ENCODE measurements around the gene SLC25A47.
"Not testable (repeated sequence)": the region's sequence is repeated elsewhere in the genome, so short reads cannot be mapped to it uniquely, and the experiment has no call there.

SLC25A47 gene

GRCh38 chr14:100340423-100340813 lies 17.3 kb downstream of the SLC25A47 start:
- Histone ChIP-seq H3K27ac (ENCODE audit: low read depth, low read length) (no peak overlapping the region), H3K4me1 (ENCODE audit: control insufficient read depth, insufficient read depth, low read length) (no peaks in the 10 kb centered on the region), H3K9ac (ENCODE audit: low read depth, low read length) (no peak overlapping the region), H3K4me3 (ENCODE audit: low read depth, low read length) (no peak overlapping the region), H3K36me3 (ENCODE audit: control insufficient read depth, insufficient read depth, low read length) (peaks cover 63% of the 10 kb centered on the region), H3K27me3 (ENCODE audit: control insufficient read depth, insufficient read depth, low read length) (no peaks in the 10 kb centered on the region), H3K9me3 (ENCODE audit: control insufficient read depth, insufficient read depth, low read length) (no peaks in the 10 kb centered on the region)

GRCh38 chr14:100341301-100342031 lies 18.3 kb downstream of the SLC25A47 start:
- no peaks in the 10 kb centered on the region for H3K4me1 ChIP-seq (ENCODE audit: control insufficient read depth, insufficient read depth, low read length)
- H3K36me3 ChIP-seq (ENCODE audit: control insufficient read depth, insufficient read depth, low read length): peaks cover 64% of the 10 kb centered on the region
- H3K27me3 ChIP-seq (ENCODE audit: control insufficient read depth, insufficient read depth, low read length): no peaks in the 10 kb centered on the region
- H3K27ac ChIP-seq (ENCODE audit: low read depth, low read length): peak overlapping the region; percentile 79
- H3K4me3 ChIP-seq (ENCODE audit: low read depth, low read length): no peak overlapping the region
- no peak overlapping the region for H3K9ac ChIP-seq (ENCODE audit: low read depth, low read length)
- H3K9me3 ChIP-seq (ENCODE audit: control insufficient read depth, insufficient read depth, low read length): no peaks in the 10 kb centered on the region; the same call in 1 of the 2 replicates

GRCh38 chr14:100342195-100342594 lies 19.1 kb downstream of the SLC25A47 start:
- Histone ChIP-seq H3K27me3 (ENCODE audit: control insufficient read depth, insufficient read depth, low read length) (no peaks in the 10 kb centered on the region), H3K9me3 (ENCODE audit: control insufficient read depth, insufficient read depth, low read length) (no peaks in the 10 kb centered on the region; the same call in 1 of the 2 replicates), H3K36me3 (ENCODE audit: control insufficient read depth, insufficient read depth, low read length) (peaks cover 64% of the 10 kb centered on the region), H3K9ac (ENCODE audit: low read depth, low read length) (no peak overlapping the region), H3K4me3 (ENCODE audit: low read depth, low read length) (no peak overlapping the region), H3K27ac (ENCODE audit: low read depth, low read length) (no peak overlapping the region), H3K4me1 (ENCODE audit: control insufficient read depth, insufficient read depth, low read length) (no peaks in the 10 kb centered on the region)

- H3K36me3 ChIP-seq (ENCODE audit: control insufficient read depth, insufficient read depth, low read length): peaks cover 62% of the 10 kb centered on the region
- not testable (repeated sequence) for H3K9me3 ChIP-seq (ENCODE audit: control insufficient read depth, insufficient read depth, low read length); H3K27me3 ChIP-seq (ENCODE audit: control insufficient read depth, insufficient read depth, low read length); H3K9ac ChIP-seq (ENCODE audit: low read depth, low read length); H3K27ac ChIP-seq (ENCODE audit: low read depth, low read length); H3K4me1 ChIP-seq (ENCODE audit: control insufficient read depth, insufficient read depth, low read length); H3K4me3 ChIP-seq (ENCODE audit: low read depth, low read length)
These were observed 19.7 kb downstream of the SLC25A47 start for GRCh38 chr14:100342826-100343225.

- H3K9ac ChIP-seq (ENCODE audit: low read depth, low read length); H3K9me3 ChIP-seq (ENCODE audit: control insufficient read depth, insufficient read depth, low read length); H3K27ac ChIP-seq (ENCODE audit: low read depth, low read length); H3K4me1 ChIP-seq (ENCODE audit: control insufficient read depth, insufficient read depth, low read length); H3K27me3 ChIP-seq (ENCODE audit: control insufficient read depth, insufficient read depth, low read length); H3K4me3 ChIP-seq (ENCODE audit: low read depth, low read length): not testable (repeated sequence)
- peaks cover 73% of the 10 kb centered on the region for H3K36me3 ChIP-seq (ENCODE audit: control insufficient read depth, insufficient read depth, low read length)
These were observed 21.5 kb downstream of the SLC25A47 start for GRCh38 chr14:100344657-100345056.

- peaks cover 71% of the 10 kb centered on the region for H3K36me3 ChIP-seq (ENCODE audit: control insufficient read depth, insufficient read depth, low read length)
- H3K27me3 ChIP-seq (ENCODE audit: control insufficient read depth, insufficient read depth, low read length): no peaks in the 10 kb centered on the region
These were observed 22.6 kb downstream of the SLC25A47 start for GRCh38 chr14:100345711-100346110.

GRCh38 chr14:100346306-100347091 lies 23.4 kb downstream of the SLC25A47 start:
- no peaks in the 10 kb centered on the region for H3K27me3 ChIP-seq (ENCODE audit: control insufficient read depth, insufficient read depth, low read length)
- H3K4me1 ChIP-seq (ENCODE audit: control insufficient read depth, insufficient read depth, low read length): no peaks in the 10 kb centered on the region
- H3K4me3 ChIP-seq (ENCODE audit: low read depth, low read length): no peak overlapping the region
- H3K9me3 ChIP-seq (ENCODE audit: control insufficient read depth, insufficient read depth, low read length): no peaks in the 10 kb centered on the region; the same call in 1 of the 2 replicates
- H3K9ac ChIP-seq (ENCODE audit: low read depth, low read length): no peak overlapping the region
- H3K36me3 ChIP-seq (ENCODE audit: control insufficient read depth, insufficient read depth, low read length): peaks cover 72% of the 10 kb centered on the region
- H3K27ac ChIP-seq (ENCODE audit: low read depth, low read length): no peak overlapping the region

More at GRCh38 chr14:100345711-100346110, 22.6 kb downstream of the SLC25A47 start:
- no peak overlapping the region for H3K4me3 ChIP-seq (ENCODE audit: low read depth, low read length)
- no peak overlapping the region for H3K27ac ChIP-seq (ENCODE audit: low read depth, low read length)
- no peak overlapping the region for H3K9ac ChIP-seq (ENCODE audit: low read depth, low read length)
- H3K9me3 ChIP-seq (ENCODE audit: control insufficient read depth, insufficient read depth, low read length): no peaks in the 10 kb centered on the region; the same call in 1 of the 2 replicates
- no peaks in the 10 kb centered on the region for H3K4me1 ChIP-seq (ENCODE audit: control insufficient read depth, insufficient read depth, low read length)

GRCh38 chr14:100348253-100348729 lies 25.2 kb downstream of the SLC25A47 start:
- Histone ChIP-seq H3K4me3 (ENCODE audit: low read depth, low read length) (no peak overlapping the region), H3K27ac (ENCODE audit: low read depth, low read length) (no peak overlapping the region), H3K36me3 (ENCODE audit: control insufficient read depth, insufficient read depth, low read length) (peaks cover 67% of the 10 kb centered on the region), H3K27me3 (ENCODE audit: control insufficient read depth, insufficient read depth, low read length) (no peaks in the 10 kb centered on the region), H3K9me3 (ENCODE audit: control insufficient read depth, insufficient read depth, low read length) (no peaks in the 10 kb centered on the region; the same call in 1 of the 2 replicates), H3K4me1 (ENCODE audit: control insufficient read depth, insufficient read depth, low read length) (no peaks in the 10 kb centered on the region), H3K9ac (ENCODE audit: low read depth, low read length) (no peak overlapping the region)

- Histone ChIP-seq H3K9me3 (ENCODE audit: control insufficient read depth, insufficient read depth, low read length) (no peaks in the 10 kb centered on the region; the same call in 1 of the 2 replicates), H3K9ac (ENCODE audit: low read depth, low read length) (no peak overlapping the region), H3K27me3 (ENCODE audit: control insufficient read depth, insufficient read depth, low read length) (no peaks in the 10 kb centered on the region)
These were observed 25.9 kb downstream of the SLC25A47 start for GRCh38 chr14:100348784-100349685.

GRCh38 chr14:100350276-100350926 lies 27.3 kb downstream of the SLC25A47 start:
- Histone ChIP-seq H3K27me3 (ENCODE audit: control insufficient read depth, insufficient read depth, low read length) (no peaks in the 10 kb centered on the region), H3K9me3 (ENCODE audit: control insufficient read depth, insufficient read depth, low read length) (no peaks in the 10 kb centered on the region; the same call in 1 of the 2 replicates), H3K36me3 (ENCODE audit: control insufficient read depth, insufficient read depth, low read length) (peaks cover 83% of the 10 kb centered on the region), H3K27ac (ENCODE audit: low read depth, low read length) (no peak overlapping the region), H3K4me3 (ENCODE audit: low read depth, low read length) (no peak overlapping the region), H3K4me1 (ENCODE audit: control insufficient read depth, insufficient read depth, low read length) (no peaks in the 10 kb centered on the region), H3K9ac (ENCODE audit: low read depth, low read length) (no peak overlapping the region)

More at GRCh38 chr14:100348784-100349685, 25.9 kb downstream of the SLC25A47 start:
- H3K4me3 ChIP-seq (ENCODE audit: low read depth, low read length): no peak overlapping the region
- no peak overlapping the region for H3K27ac ChIP-seq (ENCODE audit: low read depth, low read length)
- H3K4me1 ChIP-seq (ENCODE audit: control insufficient read depth, insufficient read depth, low read length): no peaks in the 10 kb centered on the region
- H3K36me3 ChIP-seq (ENCODE audit: control insufficient read depth, insufficient read depth, low read length): peaks cover 72% of the 10 kb centered on the region
